ELF-1 (cell line): ENCODE data around the gene BCAN.

Experiments used
- DNase-seq: peaks from one replicate; pipeline ENCODE4 v3.0.0-alpha.2; 2016; ENCODE audit warnings: low read depth, low spot score

BCAN gene

DNA sequence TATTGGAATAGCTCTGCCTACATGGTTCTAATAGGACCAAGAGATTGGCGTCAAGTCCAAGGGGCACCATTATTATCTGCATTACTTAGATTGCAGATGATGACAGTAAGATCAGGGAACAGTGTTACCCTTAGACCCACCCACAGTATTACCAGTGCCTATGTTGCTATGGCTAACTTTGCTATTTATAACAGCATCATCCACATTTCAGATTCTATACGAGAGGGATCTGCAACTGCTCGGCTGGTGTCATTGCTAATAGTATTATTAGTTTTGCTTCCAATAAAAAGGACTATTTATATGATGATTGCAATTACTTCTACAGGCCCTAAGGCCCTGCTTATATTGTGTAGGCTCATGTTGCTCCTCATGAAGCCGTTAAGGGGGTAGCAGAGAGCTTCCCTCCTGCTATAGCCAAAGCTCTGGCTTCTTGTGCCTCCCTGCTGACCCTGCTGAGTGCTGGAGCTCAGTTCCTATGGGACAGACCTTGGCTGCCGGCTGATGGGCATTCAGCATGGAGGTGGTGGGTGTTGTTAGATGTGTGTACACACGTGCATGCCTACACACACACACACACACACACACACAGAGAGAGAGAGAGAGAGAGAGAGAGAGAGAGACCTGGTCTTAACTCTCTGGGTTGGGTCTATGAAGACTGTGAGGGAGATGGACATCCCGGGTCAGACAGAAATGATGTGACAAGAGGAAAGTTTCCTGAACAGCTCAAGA, 1.3 kb downstream of the BCAN start:
- DNase-seq, result no peak

DNA sequence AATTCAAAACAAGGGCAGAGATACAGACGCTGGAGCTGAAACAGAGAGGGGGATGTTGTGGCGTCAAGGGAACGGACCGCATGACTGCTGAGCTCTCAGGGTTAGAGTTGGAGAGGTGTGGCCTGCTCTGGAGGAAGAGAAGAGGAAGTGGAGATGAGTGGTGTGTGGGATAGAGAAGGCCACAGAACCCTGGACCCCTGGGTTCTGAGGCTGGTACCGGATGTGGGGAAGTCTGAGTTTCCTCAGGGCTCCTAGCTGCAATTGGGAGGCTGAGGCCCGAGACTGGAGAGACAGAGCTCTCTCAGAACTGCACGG, 1.8 kb downstream of the BCAN start:
- no peak for DNase-seq

DNA sequence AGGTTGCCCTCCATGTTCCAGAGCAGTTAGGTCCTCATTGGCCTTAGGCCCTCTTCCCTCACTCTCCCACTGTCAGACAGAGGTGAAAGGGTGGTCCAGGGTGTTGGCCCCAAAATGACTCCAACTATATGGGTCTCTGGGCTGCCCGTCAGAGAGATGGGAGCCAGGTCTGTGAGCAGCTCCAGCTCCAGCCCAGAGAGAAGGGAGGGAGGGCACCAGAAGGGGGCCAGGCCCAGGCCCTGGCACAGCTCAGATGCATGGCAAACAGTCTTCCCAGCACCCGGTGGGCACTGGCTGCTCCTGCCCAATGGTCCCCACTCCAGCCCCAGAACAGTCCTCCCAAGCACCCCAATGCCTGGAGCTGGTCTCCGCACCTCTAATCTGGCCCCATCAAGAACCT, 2.2 kb downstream of the BCAN start:
- DNase-seq, result no peak

DNA sequence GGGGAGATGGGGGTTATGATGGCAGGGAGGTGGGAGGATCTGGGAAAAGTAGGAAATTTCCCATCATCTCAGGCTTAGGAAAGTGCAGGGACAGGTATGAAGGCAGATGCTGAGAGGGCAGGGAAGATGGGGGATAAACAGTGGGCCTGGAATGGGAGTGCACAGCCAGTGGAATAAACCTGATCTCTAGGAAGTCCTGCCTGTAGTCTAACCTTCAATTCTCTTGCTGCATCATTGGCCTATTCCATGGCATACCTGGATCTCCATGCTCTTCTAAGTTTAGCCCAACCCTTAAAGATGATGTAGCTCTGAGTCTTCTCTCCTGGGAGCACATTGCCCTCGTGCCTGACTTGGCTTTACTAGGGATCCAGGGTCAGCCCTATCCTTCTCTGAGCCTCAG, 2.7 kb downstream of the BCAN start:
- DNase-seq, result no peak

DNA sequence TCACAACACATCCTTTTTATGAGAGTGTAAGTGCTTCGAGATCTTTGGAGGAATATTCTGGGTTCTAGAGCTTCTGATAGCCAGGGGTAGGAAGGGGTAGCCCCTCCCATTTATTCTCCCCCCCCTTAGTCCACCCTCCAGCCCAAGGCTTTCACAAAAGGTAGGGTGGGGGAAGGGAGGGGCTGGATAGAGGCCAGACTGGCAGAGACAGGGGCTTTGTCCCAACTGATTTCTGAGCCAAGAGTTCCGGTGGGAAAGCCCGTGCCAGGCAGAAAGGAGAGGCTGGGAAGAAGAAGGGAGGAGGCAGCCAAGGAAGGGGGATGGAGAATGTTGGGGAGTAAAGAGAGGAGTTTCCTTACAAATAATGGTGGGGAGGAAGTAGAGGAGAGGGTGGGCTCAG, 3.1 kb downstream of the BCAN start:
- DNase-seq, result no peak

DNA sequence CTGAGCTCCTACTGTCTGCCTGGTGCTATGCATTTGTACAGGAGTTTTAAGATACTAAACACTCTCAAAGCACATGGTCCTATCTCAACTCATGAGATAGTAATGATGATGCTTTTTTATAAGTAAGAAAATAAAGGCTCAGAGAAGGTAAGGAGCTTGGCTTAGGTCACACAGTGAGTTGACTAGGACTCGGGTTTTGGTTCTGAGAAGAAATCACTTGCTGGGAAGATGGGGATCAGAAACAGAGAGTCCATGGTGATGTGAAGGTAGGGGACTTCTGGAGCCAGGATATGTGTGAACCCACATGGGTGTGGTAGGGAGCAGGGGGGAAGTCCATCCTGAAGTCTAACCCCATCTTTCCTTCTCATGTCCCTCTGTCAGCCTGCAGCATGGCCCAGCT, 3.7 kb downstream of the BCAN start:
- DNase-seq, result no peak

DNA sequence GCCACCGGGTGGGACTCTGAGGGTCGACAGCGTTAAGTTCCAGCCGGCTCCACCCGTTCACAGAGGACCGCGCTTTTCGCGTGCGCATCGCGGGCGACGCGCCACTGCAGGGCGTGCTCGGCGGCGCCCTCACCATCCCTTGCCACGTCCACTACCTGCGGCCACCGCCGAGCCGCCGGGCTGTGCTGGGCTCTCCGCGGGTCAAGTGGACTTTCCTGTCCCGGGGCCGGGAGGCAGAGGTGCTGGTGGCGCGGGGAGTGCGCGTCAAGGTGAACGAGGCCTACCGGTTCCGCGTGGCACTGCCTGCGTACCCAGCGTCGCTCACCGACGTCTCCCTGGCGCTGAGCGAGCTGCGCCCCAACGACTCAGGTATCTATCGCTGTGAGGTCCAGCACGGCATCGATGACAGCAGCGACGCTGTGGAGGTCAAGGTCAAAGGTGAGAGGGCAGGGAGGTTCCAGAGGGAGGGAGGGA, 4.9 kb downstream of the BCAN start:
- no peak for DNase-seq

DNA sequence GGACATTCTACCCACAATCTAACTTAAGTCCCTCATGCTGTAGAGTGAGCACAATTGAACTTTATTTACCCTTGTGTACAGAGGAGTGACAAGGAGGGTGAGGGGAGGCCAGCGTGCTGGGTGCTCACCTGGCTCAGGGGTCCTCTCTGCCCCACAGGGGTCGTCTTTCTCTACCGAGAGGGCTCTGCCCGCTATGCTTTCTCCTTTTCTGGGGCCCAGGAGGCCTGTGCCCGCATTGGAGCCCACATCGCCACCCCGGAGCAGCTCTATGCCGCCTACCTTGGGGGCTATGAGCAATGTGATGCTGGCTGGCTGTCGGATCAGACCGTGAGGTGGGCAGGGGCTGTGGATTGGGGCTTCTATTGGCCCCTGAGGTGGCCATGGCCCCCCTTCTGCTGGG, 5.4 kb downstream of the BCAN start:
- DNase-seq, result no peak

DNA sequence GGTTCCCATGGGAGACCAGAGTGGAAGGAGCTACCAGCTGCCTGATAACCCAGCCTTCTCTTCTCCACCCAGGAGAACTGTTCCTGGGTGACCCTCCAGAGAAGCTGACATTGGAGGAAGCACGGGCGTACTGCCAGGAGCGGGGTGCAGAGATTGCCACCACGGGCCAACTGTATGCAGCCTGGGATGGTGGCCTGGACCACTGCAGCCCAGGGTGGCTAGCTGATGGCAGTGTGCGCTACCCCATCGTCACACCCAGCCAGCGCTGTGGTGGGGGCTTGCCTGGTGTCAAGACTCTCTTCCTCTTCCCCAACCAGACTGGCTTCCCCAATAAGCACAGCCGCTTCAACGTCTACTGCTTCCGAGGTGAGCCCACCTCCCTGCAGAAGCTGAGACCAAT, 6.6 kb downstream of the BCAN start:
- no peak for DNase-seq

DNA sequence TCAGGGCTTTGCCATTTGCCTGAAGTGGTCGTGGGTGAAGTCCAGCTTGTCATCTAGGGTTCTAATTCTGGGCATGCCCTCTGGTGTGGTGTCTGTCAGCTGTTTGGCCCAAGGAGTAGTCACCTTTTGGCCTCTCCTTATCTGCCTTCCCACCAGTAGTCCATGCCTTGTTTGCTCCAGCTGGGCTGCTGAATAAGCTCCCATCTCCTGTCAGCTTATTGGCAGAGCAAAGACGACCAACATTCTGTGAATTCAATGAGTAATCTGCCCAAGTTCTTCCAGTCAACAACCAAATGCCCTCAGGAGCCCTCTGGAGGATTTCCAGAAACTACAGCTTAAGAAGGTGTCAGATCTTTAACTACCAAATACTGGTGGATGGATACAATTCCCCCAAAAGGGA, 7.0 kb downstream of the BCAN start:
- peak; percentile 19 for DNase-seq

DNA sequence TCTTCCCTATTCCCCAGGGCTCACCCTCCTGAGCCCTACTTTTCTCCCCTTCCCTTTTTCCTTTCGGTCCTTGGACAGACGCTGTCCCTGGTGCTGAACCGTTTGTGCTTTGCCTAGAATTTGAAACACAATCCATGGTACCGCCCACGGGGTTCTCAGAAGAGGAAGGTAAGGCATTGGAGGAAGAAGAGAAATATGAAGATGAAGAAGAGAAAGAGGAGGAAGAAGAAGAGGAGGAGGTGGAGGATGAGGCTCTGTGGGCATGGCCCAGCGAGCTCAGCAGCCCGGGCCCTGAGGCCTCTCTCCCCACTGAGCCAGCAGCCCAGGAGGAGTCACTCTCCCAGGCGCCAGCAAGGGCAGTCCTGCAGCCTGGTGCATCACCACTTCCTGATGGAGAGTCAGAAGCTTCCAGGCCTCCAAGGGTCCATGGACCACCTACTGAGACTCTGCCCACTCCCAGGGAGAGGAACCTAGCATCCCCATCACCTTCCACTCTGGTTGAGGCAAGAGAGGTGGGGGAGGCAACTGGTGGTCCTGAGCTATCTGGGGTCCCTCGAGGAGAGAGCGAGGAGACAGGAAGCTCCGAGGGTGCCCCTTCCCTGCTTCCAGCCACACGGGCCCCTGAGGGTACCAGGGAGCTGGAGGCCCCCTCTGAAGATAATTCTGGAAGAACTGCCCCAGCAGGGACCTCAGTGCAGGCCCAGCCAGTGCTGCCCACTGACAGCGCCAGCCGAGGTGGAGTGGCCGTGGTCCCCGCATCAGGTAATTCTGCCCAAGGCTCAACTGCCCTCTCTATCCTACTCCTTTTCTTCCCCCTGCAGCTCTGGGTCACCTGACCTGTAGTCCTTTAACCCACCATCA, 10.4 kb downstream of the BCAN start:
- DNase-seq, result peak; percentile 67

DNA sequence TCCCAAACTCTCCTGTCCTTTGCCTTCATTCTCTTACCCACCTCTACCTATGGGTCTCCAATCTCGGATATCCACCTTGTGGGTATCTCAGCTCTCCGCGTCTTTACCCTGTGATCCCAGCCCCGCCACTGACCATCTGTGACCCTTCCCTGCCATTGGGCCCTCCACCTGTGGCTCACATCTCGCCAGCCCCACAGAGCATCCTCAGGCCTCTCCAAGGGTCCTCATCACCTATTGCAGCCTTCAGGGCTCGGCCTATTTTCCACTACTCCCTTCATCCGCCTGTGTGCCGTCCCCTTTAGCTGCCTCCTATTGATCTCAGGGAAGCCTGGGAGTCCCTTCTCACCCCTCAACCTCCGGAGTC, 11.1 kb downstream of the BCAN start:
- DNase-seq, result no peak

DNA sequence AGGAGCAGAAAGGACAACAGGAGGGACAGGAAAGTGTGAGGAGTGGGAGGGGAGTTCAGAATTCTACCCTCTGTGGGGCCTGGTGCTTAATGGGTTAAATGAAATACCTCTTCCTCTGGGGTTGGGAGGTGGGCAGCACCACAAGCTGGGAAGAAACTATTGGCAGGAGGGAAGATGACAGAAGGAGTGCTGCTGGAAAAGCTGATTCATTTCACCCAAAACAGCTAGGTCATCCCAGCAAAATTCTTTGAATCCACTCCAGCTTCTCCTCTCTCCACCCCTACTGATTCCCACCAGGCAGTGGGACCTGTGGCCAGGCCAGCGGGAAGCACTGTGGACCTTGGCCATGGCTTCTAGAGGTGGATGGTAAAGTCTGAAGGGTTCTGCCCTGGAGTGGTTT, 12.8 kb downstream of the BCAN start:
- no peak for DNase-seq

DNA sequence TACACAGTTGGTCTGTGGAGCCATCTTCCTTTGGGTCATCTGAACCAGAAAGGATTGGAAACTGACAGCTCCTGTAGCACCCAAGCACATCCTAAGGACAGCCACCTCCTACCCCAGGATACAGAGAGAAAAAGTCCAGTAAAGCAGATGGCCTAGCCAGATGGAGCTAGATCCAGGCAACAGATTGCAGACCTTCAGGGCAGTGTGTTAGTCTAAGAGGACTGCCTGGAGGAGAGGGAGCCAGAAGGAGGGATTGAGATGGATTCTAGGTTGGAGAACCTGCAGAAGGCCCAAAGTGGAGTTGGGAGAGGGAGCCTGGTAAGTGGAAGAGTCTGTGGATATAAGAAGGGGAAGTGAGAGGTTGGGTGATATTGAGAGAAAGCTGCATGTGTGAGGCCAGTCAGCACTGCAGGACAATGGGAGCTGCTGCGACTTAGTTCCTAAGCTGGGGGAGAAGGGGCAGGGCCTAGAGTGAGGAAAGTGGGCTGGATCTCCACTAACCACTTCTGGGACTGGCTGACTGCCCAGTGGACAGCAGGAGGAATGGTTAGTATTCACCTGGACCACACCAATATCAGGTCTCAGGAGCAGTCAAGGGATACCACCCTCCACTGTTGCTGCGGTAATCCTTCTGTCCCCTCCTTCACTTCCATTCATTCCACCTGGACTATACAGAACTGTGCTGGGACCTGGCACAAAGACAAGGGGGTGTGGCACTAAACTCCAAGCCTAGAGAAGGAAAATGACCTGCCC, 13.4 kb downstream of the BCAN start:
- DNase-seq, result no peak

DNA sequence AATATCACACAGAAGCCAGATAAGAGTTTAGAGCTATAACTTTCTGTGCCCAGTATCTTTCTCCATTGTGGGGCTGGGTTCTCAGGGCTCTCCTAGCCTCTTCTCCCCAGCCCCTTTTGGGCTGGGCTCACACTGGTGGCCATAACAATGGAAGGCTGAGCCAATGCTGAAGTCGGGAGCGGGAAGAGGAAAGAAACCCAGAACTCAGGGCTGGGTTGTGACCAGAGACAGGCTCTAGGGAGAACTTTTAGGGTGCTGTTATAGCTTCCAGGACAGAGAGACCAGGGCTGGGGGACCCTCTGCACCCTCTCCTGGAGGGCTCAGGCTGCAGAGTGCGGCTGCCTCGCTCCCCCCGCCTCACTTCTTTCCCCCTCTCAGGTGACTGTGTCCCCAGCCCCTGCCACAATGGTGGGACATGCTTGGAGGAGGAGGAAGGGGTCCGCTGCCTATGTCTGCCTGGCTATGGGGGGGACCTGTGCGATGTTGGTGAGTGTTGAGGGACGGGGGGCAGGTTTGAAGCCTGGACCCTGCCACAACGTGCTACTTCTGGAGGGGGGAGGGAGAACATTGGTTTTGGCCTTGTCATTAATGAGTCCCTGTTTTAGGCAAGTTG, 14.1 kb downstream of the BCAN start:
- no peak for DNase-seq

DNA sequence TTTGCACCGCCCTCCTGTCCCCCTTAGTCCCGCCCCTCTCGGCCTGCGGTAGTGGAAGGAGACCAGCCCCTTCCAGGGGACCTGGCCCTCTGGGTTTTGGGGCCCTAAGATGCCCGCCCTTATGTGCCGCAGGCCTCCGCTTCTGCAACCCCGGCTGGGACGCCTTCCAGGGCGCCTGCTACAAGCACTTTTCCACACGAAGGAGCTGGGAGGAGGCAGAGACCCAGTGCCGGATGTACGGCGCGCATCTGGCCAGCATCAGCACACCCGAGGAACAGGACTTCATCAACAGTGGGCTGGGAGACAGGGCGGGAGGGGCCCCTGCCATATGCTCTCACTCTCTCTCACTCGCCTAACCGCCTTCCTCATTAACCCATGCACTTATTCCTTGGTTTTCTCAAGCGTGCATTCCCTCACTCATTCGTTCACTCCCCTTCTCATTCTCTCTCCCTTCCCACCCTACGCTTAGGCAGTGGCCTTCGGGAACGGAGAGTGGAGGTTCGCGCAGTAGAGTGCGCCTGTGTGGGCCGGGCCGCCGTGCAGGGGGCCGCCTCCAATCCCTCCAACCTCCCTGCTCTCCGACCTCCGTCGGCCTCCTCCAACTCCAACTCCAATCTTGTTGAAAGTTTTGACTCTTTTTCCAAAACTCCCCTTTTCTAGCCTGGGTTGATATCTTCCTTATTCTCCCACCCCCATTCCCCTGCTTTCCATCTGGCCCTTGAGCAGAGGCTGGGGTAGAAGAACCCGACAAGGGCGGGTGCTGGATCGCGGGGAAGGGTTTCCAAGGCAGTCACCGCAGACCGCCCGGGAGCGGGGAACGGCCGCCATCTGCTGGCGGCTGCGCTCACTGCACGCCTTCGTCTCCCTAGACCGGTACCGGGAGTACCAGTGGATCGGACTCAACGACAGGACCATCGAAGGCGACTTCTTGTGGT, 15.2 kb downstream of the BCAN start:
- peak; percentile 84 for DNase-seq

DNA sequence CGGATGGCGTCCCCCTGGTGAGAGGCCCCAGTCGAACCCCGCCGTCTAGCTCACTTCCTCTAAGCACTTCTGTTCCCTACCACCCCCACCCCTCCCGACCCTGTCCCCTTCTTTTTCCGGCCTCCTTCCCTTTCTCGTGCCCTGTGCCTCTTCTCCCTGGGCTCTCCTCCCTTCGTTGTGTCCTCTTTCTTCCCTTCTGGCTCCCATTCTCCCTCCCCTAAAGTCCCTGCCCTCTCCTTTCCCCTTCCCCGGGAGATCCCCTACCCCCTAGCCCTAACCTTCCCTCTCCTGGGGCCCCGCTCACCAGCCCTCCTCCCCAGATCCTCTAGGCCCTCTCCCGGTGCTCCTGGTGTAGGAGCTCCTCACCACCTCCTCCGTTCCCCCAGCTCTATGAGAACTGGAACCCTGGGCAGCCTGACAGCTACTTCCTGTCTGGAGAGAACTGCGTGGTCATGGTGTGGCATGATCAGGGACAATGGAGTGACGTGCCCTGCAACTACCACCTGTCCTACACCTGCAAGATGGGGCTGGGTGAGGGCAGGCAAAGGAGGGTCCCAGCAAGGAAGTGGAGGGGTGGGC, 15.9 kb downstream of the BCAN start:
- no peak for DNase-seq

DNA sequence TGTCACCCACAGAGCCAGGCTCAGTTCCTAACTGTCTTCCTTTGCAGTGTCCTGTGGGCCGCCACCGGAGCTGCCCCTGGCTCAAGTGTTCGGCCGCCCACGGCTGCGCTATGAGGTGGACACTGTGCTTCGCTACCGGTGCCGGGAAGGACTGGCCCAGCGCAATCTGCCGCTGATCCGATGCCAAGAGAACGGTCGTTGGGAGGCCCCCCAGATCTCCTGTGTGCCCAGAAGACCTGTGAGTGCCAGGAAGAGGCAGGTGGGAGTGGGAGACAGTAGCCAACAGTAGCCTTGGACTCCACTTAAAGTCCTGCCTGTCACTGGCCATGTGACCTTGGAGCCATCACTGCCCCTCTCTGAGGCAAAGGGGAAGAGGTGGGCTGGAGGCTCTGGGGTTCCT, 16.6 kb downstream of the BCAN start:
- DNase-seq, result no peak

DNA sequence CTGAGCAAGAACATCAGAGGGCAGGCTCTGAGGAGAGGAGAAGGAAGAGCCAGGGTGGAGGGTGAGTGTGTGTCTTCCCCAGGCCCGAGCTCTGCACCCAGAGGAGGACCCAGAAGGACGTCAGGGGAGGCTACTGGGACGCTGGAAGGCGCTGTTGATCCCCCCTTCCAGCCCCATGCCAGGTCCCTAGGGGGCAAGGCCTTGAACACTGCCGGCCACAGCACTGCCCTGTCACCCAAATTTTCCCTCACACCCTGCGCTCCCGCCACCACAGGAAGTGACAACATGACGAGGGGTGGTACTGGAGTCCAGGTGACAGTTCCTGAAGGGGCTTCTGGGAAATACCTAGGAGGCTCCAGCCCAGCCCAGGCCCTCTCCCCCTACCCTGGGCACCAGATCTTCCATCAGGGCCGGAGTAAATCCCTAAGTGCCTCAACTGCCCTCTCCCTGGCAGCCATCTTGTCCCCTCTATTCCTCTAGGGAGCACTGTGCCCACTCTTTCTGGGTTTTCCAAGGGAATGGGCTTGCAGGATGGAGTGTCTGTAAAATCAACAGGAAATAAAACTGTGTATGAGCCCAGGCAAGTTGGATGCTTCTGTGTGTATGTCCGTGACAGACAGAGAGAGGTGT, 17.1 kb downstream of the BCAN start:
- no peak for DNase-seq

DNA sequence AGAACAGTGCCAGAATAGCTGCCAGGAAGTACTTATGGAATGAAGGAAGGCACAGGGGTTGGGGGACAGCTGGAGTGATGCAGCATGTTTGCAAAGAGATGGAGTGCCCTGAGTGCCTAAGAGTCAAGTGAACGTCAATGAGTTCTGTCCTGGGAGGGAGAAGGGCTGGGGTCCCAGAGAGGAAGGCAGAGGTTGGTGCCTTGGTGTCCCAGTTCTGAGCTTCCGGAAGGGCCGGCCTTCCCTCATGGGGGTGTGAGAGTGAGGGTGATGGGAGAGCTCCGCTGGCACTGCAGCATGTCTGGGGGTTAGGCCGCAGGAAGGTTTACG, 17.7 kb downstream of the BCAN start:
- no peak for DNase-seq
